ENCODE results near the gene DDX49.

- no peak for TF ChIP-seq POLR2A (IDR thresholded peaks at IDR 0.05; ENCODE audit: low read depth, low read length)
- no peak for TF ChIP-seq FOS (IDR thresholded peaks at IDR 0.05; ENCODE audit: low read depth, low read length)
- no peak for TF ChIP-seq CTCF (conservative IDR thresholded peaks at IDR 0.05; ENCODE audit: low read depth, low read length)
- TF ChIP-seq NFE2L2 (IDR thresholded peaks at IDR 0.05; ENCODE audit: low read depth, low read length): no peak
- TF ChIP-seq CEBPB (IDR thresholded peaks at IDR 0.05; ENCODE audit: low read depth, low read length): no peak
- no peak for TF ChIP-seq USF2 (IDR thresholded peaks at IDR 0.05; ENCODE audit: low read depth, low read length)
- TF ChIP-seq MAZ (IDR thresholded peaks at IDR 0.05; ENCODE audit: borderline replicate concordance, low read depth, low read length): no peak
- no peak for TF ChIP-seq MAFK (IDR thresholded peaks at IDR 0.05; ENCODE audit: low read depth, low read length)
- TF ChIP-seq BHLHE40 (IDR thresholded peaks at IDR 0.05; ENCODE audit: low read depth, low read length): no peak
- no peak for TF ChIP-seq SMC3 (IDR thresholded peaks at IDR 0.05; ENCODE audit: low read depth, low read length)
- no peak for TF ChIP-seq RFX5 (IDR thresholded peaks at IDR 0.05; ENCODE audit: low read depth, low read length)
Measured at GRCh38 chr19:18946335-18946734, 26.8 kb downstream of the DDX49 start.
